ENCODE data around the gene FAM50A. TPM values are rescaled to one million over a fixed set of nuclear protein-coding genes. Genes with fewer than 3 reads are reported as not detected.

Gene FAM50A
- total RNA-seq, 2 donors from 2014 or later, result 49.3 to 71.4 TPM

GRCh38 chrX:154403858-154404257 is 40.1 kb upstream of the FAM50A start:
- Mint-ChIP-seq H3K36me3 (ENCODE audit: low read depth) (peaks cover 32% of the 10 kb centered on the region), H3K4me1 (peaks cover 10% of the 10 kb centered on the region), H3K27ac (no peak overlapping the region), H3K9me3 (no peaks in the 10 kb centered on the region), H3K4me3 (no peak overlapping the region), H3K27me3 (no peaks in the 10 kb centered on the region)
- no peak for ATAC-seq (replicated peaks)

- Mint-ChIP-seq H3K9me3 (no peaks in the 10 kb centered on the region), H3K36me3 (ENCODE audit: low read depth) (peaks cover 23% of the 10 kb centered on the region), H3K4me3 (no peak overlapping the region), H3K27ac (no peak overlapping the region), H3K4me1 (peaks cover 7% of the 10 kb centered on the region), H3K27me3 (no peaks in the 10 kb centered on the region)
- no peak for ATAC-seq (replicated peaks)
These were observed 39.2 kb upstream of the FAM50A start for GRCh38 chrX:154404625-154405192.

DNA sequence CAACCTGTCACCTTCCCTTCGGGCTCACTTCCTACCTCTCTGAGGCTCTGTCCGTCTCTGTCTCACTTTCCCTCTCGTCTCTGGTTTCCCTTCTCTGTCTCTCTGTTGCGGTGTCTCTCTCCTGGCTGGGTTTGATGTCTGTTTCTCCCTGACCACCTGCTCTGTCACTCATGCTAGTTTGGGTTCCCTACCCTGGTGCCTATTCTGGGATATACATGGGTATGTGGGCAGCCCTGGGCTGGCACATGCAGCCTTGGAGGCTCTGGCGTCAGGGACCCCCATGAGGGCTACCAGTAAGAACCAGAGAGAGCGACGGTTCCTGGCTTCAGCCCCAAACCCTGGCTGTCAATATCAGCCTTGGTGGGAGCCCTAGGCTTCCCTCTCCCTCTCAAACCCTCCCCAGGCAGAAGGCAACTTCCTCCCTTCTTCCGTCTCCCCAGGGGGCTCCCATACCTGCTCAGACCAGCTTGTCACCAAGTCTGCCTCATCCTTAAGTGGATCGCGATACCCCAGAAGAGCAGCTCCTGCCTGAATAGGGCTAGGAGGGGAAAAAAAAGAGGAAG is 35.2 kb upstream of the FAM50A start:
- no peak for ATAC-seq (replicated peaks)
- Mint-ChIP-seq H3K36me3 (ENCODE audit: low read depth) (peaks cover 12% of the 10 kb centered on the region), H3K4me3 (peak overlapping the region; percentile 59), H3K4me1 (peaks cover 8% of the 10 kb centered on the region), H3K27ac (peak overlapping the region; percentile 69), H3K27me3 (no peaks in the 10 kb centered on the region), H3K9me3 (no peaks in the 10 kb centered on the region)

GRCh38 chrX:154409222-154409871 is 34.6 kb upstream of the FAM50A start, which contains the start of gene DNASE1L1:
Gene DNASE1L1, minus strand, starts transcription at chrX:154409254. Its CDS starts 3,686 bp downstream, at chrX:154405568.
- H3K4me3 Mint-ChIP-seq, result peak within 1 kb of the TSS; percentile 59
- no peaks in the 10 kb centered on the region for H3K9me3 Mint-ChIP-seq
- peak within 1 kb of the TSS; percentile 69 for H3K27ac Mint-ChIP-seq
- peak; percentile 20 for ATAC-seq (replicated peaks)
- no peaks in the 10 kb centered on the region for H3K27me3 Mint-ChIP-seq
- H3K36me3 Mint-ChIP-seq (ENCODE audit: low read depth), result peaks cover 12% of the 10 kb centered on the region
- H3K4me1 Mint-ChIP-seq, result peaks cover 8% of the 10 kb centered on the region

DNA sequence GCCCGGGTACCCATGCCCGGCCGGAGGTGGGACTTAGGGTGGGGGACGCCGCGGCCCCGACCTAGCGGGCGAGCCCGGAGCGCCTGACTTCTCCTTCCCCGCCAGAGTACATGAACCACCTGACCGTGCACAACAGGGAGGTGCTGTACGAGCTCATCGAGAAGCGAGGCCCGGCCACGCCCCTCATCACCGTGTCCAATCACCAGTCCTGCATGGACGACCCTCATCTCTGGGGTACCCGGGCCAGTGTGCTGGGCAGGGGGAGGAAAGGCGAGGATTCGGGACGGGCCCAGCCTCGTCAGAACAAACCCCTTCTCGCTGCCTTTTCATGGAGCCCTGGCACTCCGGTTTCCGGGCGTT is 32.0 kb upstream of the FAM50A start:
- ATAC-seq (replicated peaks), result peak; percentile 87
- Mint-ChIP-seq H3K27me3 (no peaks in the 10 kb centered on the region), H3K4me1 (peaks cover 8% of the 10 kb centered on the region), H3K4me3 (peak overlapping the region; percentile 75), H3K9me3 (no peaks in the 10 kb centered on the region), H3K27ac (peak overlapping the region; percentile 83), H3K36me3 (ENCODE audit: low read depth) (peaks cover 12% of the 10 kb centered on the region)

DNA sequence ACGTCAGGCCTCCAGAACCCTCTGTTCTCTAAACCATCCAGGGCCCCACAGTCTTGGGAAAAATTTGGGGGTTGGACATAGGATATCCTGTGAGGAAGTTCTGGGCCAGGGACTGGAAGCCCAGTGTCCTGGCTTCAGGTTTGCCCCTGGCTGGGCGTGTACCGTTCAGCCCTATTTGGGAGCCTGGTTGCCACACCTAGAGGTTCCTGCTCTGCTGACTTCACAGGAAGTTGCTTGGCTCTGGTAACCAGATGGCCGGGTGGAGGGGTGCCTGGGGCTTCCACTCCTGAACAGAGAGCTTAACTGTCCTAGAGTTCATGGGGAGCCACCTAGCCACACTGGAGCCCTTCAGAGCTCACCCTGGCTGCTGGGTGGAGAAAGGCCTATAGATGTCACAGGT is 31.5 kb upstream of the FAM50A start:
- H3K27me3 Mint-ChIP-seq, result no peaks in the 10 kb centered on the region
- ATAC-seq (replicated peaks), result peak; percentile 57
- peaks cover 12% of the 10 kb centered on the region for H3K36me3 Mint-ChIP-seq (ENCODE audit: low read depth)
- peak overlapping the region; percentile 75 for H3K4me3 Mint-ChIP-seq
- H3K9me3 Mint-ChIP-seq, result no peaks in the 10 kb centered on the region
- H3K27ac Mint-ChIP-seq, result peak overlapping the region; percentile 83
- peaks cover 8% of the 10 kb centered on the region for H3K4me1 Mint-ChIP-seq

- H3K4me3 Mint-ChIP-seq, result peak overlapping the region; percentile 75
- no peak overlapping the region for H3K27ac Mint-ChIP-seq
- H3K9me3 Mint-ChIP-seq, result no peaks in the 10 kb centered on the region
- H3K4me1 Mint-ChIP-seq, result peaks cover 8% of the 10 kb centered on the region
- H3K36me3 Mint-ChIP-seq (ENCODE audit: low read depth), result peaks cover 12% of the 10 kb centered on the region
- H3K27me3 Mint-ChIP-seq, result no peaks in the 10 kb centered on the region
- ATAC-seq (replicated peaks), result no peak
These were observed 30.8 kb upstream of the FAM50A start for GRCh38 chrX:154413142-154413541.

GRCh38 chrX:154417157-154417556 is 26.8 kb upstream of the FAM50A start:
- no peak for ATAC-seq (replicated peaks)
- peaks cover 6% of the 10 kb centered on the region for H3K36me3 Mint-ChIP-seq (ENCODE audit: low read depth)
- H3K4me3 Mint-ChIP-seq, result no peak overlapping the region
- H3K27me3 Mint-ChIP-seq, result no peaks in the 10 kb centered on the region
- H3K27ac Mint-ChIP-seq, result no peak overlapping the region
- peaks cover 3% of the 10 kb centered on the region for H3K4me1 Mint-ChIP-seq
- no peaks in the 10 kb centered on the region for H3K9me3 Mint-ChIP-seq

GRCh38 chrX:154419189-154419588 is 24.8 kb upstream of the FAM50A start:
- no peak for ATAC-seq (replicated peaks)
- no peaks in the 10 kb centered on the region for H3K36me3 Mint-ChIP-seq (ENCODE audit: low read depth)
- H3K27ac Mint-ChIP-seq, result no peak overlapping the region

GRCh38 chrX:154419688-154420401 is 24.1 kb upstream of the FAM50A start:
- ATAC-seq (replicated peaks), result no peak
- Mint-ChIP-seq H3K27me3 (no peaks in the 10 kb centered on the region), H3K36me3 (ENCODE audit: low read depth) (no peaks in the 10 kb centered on the region), H3K27ac (no peak overlapping the region), H3K4me1 (no peaks in the 10 kb centered on the region), H3K4me3 (no peak overlapping the region), H3K9me3 (no peaks in the 10 kb centered on the region)

More at GRCh38 chrX:154419189-154419588, 24.8 kb upstream of the FAM50A start:
- Mint-ChIP-seq H3K4me1 (no peaks in the 10 kb centered on the region), H3K4me3 (no peak overlapping the region), H3K27me3 (no peaks in the 10 kb centered on the region), H3K9me3 (no peaks in the 10 kb centered on the region)

GRCh38 chrX:154420402-154420756 is 23.6 kb upstream of the FAM50A start:
- Mint-ChIP-seq H3K9me3 (no peaks in the 10 kb centered on the region), H3K4me1 (no peaks in the 10 kb centered on the region), H3K4me3 (no peak overlapping the region), H3K27ac (no peak overlapping the region), H3K27me3 (no peaks in the 10 kb centered on the region), H3K36me3 (ENCODE audit: low read depth) (no peaks in the 10 kb centered on the region)
- no peak for ATAC-seq (replicated peaks)

- Mint-ChIP-seq H3K36me3 (ENCODE audit: low read depth) (peaks cover 7% of the 10 kb centered on the region), H3K4me3 (peak overlapping the region; percentile 85), H3K27me3 (no peaks in the 10 kb centered on the region), H3K9me3 (no peaks in the 10 kb centered on the region), H3K4me1 (peaks cover 6% of the 10 kb centered on the region), H3K27ac (no peak overlapping the region)
- no peak for ATAC-seq (replicated peaks)
These were observed 16.8 kb upstream of the FAM50A start for GRCh38 chrX:154426916-154427770.

DNA sequence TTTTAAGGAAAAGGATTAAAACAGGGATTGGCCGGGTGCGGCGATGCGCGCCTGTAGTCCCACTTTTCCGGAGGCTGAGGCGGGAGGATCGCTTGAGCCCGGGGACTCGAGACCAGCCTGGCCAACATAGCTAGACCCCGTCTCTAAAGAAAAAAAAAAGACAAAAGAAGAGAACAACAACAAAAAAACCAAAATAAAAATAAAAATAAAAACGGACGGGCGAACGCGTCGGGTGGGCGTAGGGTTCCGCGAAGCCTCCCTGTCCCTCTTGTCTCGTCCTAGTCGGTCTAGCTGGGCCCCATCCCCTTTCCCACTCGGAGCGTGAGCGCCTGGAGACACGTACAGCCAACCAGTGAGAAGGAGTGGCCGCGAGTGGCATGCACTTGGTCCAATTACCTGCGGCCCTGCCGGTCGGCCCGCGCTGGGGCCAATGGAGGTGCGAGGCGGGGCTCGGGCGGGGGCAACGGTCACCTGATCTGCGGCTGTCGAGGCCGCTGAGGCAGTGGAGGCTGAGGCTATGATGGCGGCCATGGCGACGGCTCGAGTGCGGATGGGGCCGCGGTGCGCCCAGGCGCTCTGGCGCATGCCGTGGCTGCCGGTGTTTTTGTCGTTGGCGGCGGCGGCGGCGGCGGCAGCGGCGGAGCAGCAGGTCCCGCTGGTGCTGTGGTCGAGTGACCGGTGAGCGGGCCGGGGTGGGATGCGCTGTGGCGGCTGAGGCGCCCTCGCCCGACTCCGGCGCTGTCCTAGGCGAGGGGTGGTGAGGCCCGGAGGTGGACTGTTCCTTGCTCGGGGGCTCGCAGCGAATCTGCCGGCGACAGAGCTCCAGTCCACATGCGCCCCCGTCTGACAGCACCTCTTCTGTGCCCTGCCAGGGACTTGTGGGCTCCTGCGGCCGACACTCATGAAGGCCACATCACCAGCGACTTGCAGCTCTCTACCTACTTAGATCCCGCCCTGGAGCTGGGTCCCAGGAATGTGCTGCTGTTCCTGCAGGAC is 15.5 kb upstream of the FAM50A start, which contains the start of gene ATP6AP1:
ATP6AP1 (plus strand) TSS at position 502 of the 996 bp plus-strand sequence; CDS start at position 518, 16 bp downstream.
- peaks cover 14% of the 10 kb centered on the region for H3K36me3 Mint-ChIP-seq (ENCODE audit: low read depth)
- H3K4me1 Mint-ChIP-seq, result peaks cover 6% of the 10 kb centered on the region
- H3K27ac Mint-ChIP-seq, result peak within 1 kb of the TSS; percentile 73
- H3K27me3 Mint-ChIP-seq, result no peaks in the 10 kb centered on the region
- peak within 1 kb of the TSS; percentile 85 for H3K4me3 Mint-ChIP-seq
- ATAC-seq (replicated peaks), result peak; percentile 99
- H3K9me3 Mint-ChIP-seq, result no peaks in the 10 kb centered on the region

All from activated T-helper 17 cell treated with anti-CD3 and anti-CD28 coated beads, Interleukin-2, amount 50 U/mL, for 72 hours (primary cell).